Neural cell (in vitro differentiated cells): ENCODE data around the gene RNF123. TPM values are rescaled to one million over a fixed set of nuclear protein-coding genes. Genes with fewer than 3 reads are reported as not detected.

Source experiments
- H2AFZ ChIP-seq: fragments of 200-600, 300-800 bp; sonication (generic), shearing (Covaris generic); 2 replicates; pipeline ENCODE4 v1.6.0; 2014; ENCODE audit warnings: low read depth, mild to moderate bottlenecking, antibody characterized with exemption, low read length, moderate library complexity
- H3F3A ChIP-seq: fragments of 200-600 bp; shearing (Covaris generic); 2 replicates; pipeline ENCODE4 v1.6.1; 2016; ENCODE audit warnings: mild to moderate bottlenecking, moderate library complexity, mixed read lengths, antibody characterized with exemption, low read length; ENCODE audit not compliant: insufficient read depth, poor library complexity, severe bottlenecking
- H3K27ac ChIP-seq: fragments of 200-600, 300-800 bp; sonication (generic), shearing (Covaris generic); 2 replicates; pipeline ENCODE4 v1.5.1; 2014; ENCODE audit warnings: mild to moderate bottlenecking, low read length, moderate library complexity
- H3K27me3 ChIP-seq: fragments of 300-800, 200-600 bp; sonication (generic), shearing (Covaris generic); 2 replicates; pipeline ENCODE4 v1.6.0; 2014; ENCODE audit warnings: mild to moderate bottlenecking, low read depth, low read length, moderate library complexity; ENCODE audit not compliant: insufficient read depth
- H3K36me3 ChIP-seq: fragments of 300-800, 200-600 bp; sonication (generic), shearing (Covaris generic); 2 replicates; pipeline ENCODE4 v1.5.1; 2014; ENCODE audit warnings: mild to moderate bottlenecking, antibody characterized with exemption, low read length, moderate library complexity; ENCODE audit not compliant: insufficient read depth
- H3K4me2 ChIP-seq: fragments of 300-800, 200-600 bp; sonication (generic), shearing (Covaris generic); 2 replicates; pipeline ENCODE4 v1.6.0; 2014; ENCODE audit warnings: mild to moderate bottlenecking, low read length
- H3K4me3 ChIP-seq: fragments of 300-800, 200-600 bp; sonication (generic), shearing (Covaris generic); 2 replicates; pipeline ENCODE4 v1.5.1; 2014; ENCODE audit warnings: mild to moderate bottlenecking, low read length, moderate library complexity
- H3K79me2 ChIP-seq: fragments of 200-600 bp; shearing (Covaris generic); replicated peaks from 2 replicates; pipeline ENCODE4 v1.6.0; 2014; ENCODE audit warnings: mild to moderate bottlenecking, low read length, moderate library complexity; ENCODE audit not compliant: insufficient read depth
- H3K9ac ChIP-seq: fragments of 300-800, 200-600 bp; sonication (generic), shearing (Covaris generic); 2 replicates; pipeline ENCODE4 v1.6.1; 2016; ENCODE audit warnings: mild to moderate bottlenecking, low read length, mixed read lengths
- H3K9me2 ChIP-seq: fragments of 200-600 bp; shearing (Covaris generic); 2 replicates; pipeline ENCODE4 v1.6.1; 2016; ENCODE audit warnings: mild to moderate bottlenecking, low read length, mixed read lengths; ENCODE audit not compliant: insufficient read depth
- H3K9me3 ChIP-seq: fragments of 200-600, 300-800 bp; sonication (generic), shearing (Covaris generic); 2 replicates; pipeline ENCODE4 v1.6.1; 2016; ENCODE audit warnings: mild to moderate bottlenecking, mixed run types, low read length, moderate library complexity, mixed read lengths
- H4K20me1 ChIP-seq: fragments of 200-600 bp; shearing (Covaris generic); 2 replicates; pipeline ENCODE4 v1.6.1; 2016; ENCODE audit warnings: mild to moderate bottlenecking, mixed run types; ENCODE audit not compliant: insufficient read depth
- CTCF ChIP-seq: fragments of 450-650 bp; IDR thresholded peaks from 2 replicates; pipeline ENCODE4 v1.5.1; 2014; ENCODE audit warnings: antibody characterized with exemption, mild to moderate bottlenecking, moderate library complexity; ENCODE audit not compliant: poor library complexity, severe bottlenecking
- EP300 ChIP-seq: fragments of 450-650 bp; conservative IDR thresholded peaks from 2 replicates; pipeline ENCODE4 v1.6.1; 2014; ENCODE audit warnings: antibody characterized with exemption, mild to moderate bottlenecking, moderate library complexity; ENCODE audit not compliant: poor library complexity, severe bottlenecking
- EZH2 ChIP-seq: fragments of 200-600, 300-800 bp; shearing (Covaris generic), sonication (generic); IDR thresholded peaks from 2 replicates; pipeline ENCODE4 v1.6.1; 2014; ENCODE audit warnings: antibody characterized with exemption, low read length, borderline replicate concordance, mild to moderate bottlenecking; ENCODE audit not compliant: insufficient read depth, poor library complexity, severe bottlenecking
- MXI1 ChIP-seq: fragments of 450-650 bp; conservative IDR thresholded peaks from 2 replicates; pipeline ENCODE4 v1.6.1; 2014; ENCODE audit warnings: antibody characterized with exemption, mild to moderate bottlenecking; ENCODE audit not compliant: poor library complexity, severe bottlenecking
- POLR2AphosphoS5 ChIP-seq: IDR thresholded peaks from 2 replicates; pipeline ENCODE4 v1.6.1; 2012
- RAD21 ChIP-seq: fragments of 450-650 bp; conservative IDR thresholded peaks from 2 replicates; pipeline ENCODE4 v1.6.1; 2014; ENCODE audit warnings: antibody characterized with exemption, mild to moderate bottlenecking, moderate library complexity
- REST ChIP-seq: IDR thresholded peaks from 2 replicates; pipeline ENCODE4 v1.6.1; 2012; ENCODE audit warnings: borderline replicate concordance
- SMC3 ChIP-seq: fragments of 450-650 bp; conservative IDR thresholded peaks from 2 replicates; pipeline ENCODE4 v1.6.1; 2014; ENCODE audit warnings: antibody characterized with exemption, mild to moderate bottlenecking, moderate library complexity; ENCODE audit not compliant: poor library complexity
- TAF1 ChIP-seq: IDR thresholded peaks from 2 replicates; pipeline ENCODE4 v1.6.1; 2012; ENCODE audit warnings: low read depth
- polyA plus RNA-seq: library from polyadenylated mRNA; depleted of rRNA; stranded (reverse); fragments of >200 nt; gene quantifications from 2 replicates; pipeline ENCODE4 v1.2.3, GENCODE V29; 2014

The RNF123 gene
- polyA plus RNA-seq, 1 donor from 2014 or later: 27.4 TPM

GRCh38 chr3:49714728-49715550 lies 25.6 kb downstream of the RNF123 start:
- no peak overlapping the region for H3K9ac ChIP-seq

GRCh38 chr3:49715611-49716121 lies 26.3 kb downstream of the RNF123 start:
- H3K4me3 ChIP-seq: no peak overlapping the region
- peaks cover 3% of the 10 kb centered on the region for H3K36me3 ChIP-seq
- no peak overlapping the region for H2AFZ ChIP-seq
- H3K4me2 ChIP-seq: no peak overlapping the region
- H3K9me2 ChIP-seq: no peaks in the 10 kb centered on the region
- H4K20me1 ChIP-seq: no peaks in the 10 kb centered on the region
- no peaks in the 10 kb centered on the region for H3K27me3 ChIP-seq
- no peaks in the 10 kb centered on the region for H3K79me2 ChIP-seq
- H3K9ac ChIP-seq: no peak overlapping the region
- no peaks in the 10 kb centered on the region for H3F3A ChIP-seq
- H3K27ac ChIP-seq: no peak overlapping the region
- H3K9me3 ChIP-seq: no peaks in the 10 kb centered on the region
- TF ChIP-seq SMC3: no peak
- TF ChIP-seq MXI1: no peak
- no peak for TF ChIP-seq REST
- TF ChIP-seq TAF1: no peak
- no peak for TF ChIP-seq RAD21
- no peak for TF ChIP-seq EZH2
- no peak for TF ChIP-seq POLR2AphosphoS5

More at GRCh38 chr3:49714728-49715550, 25.6 kb downstream of the RNF123 start:
- no peak overlapping the region for H3K4me3 ChIP-seq
- H3K27me3 ChIP-seq: no peaks in the 10 kb centered on the region
- no peaks in the 10 kb centered on the region for H3F3A ChIP-seq
- H3K9me3 ChIP-seq: no peaks in the 10 kb centered on the region
- peaks cover 3% of the 10 kb centered on the region for H3K36me3 ChIP-seq
- H3K27ac ChIP-seq: no peak overlapping the region
- no peaks in the 10 kb centered on the region for H3K79me2 ChIP-seq
- H3K9me2 ChIP-seq: no peaks in the 10 kb centered on the region
- H3K4me2 ChIP-seq: no peak overlapping the region
- no peaks in the 10 kb centered on the region for H4K20me1 ChIP-seq
- TF ChIP-seq POLR2AphosphoS5: no peak
- no peak for TF ChIP-seq EP300
- TF ChIP-seq CTCF: no peak
- no peak for TF ChIP-seq REST
- TF ChIP-seq SMC3: no peak
- H2AFZ ChIP-seq: no peak overlapping the region
